ENCODE data around the gene LBH.

DNA sequence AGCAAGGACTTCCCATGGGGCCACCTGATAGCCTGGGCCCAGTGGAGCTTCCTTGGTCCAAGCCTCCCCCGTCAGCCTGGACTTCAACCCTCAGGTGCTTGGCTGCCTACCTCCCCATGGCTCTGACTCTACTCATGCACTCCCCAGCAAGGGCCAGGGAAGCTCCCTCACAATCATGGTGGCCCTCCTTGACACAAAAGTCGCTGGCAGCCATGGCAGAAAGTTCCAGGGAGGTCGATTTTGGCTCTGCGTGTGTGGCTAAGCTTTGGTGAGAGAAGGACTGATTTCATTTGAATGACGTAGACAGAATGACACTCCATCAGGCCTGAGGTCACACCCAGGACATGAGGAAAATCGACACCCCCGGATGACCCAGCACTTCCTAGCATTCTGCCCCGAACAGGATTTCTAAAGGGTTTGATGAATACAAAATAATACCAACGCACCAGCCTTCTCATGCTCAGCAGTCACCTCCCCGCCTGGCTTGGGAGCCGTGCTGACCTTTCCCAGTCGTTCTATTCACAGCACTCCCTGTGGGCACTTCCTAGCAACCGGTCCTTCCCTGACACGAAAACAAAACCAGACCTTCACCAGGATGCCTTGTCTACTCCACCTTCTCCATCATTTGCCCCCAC lies 52.7 kb downstream of the LBH start:
- TF ChIP-seq, protein P1, sequence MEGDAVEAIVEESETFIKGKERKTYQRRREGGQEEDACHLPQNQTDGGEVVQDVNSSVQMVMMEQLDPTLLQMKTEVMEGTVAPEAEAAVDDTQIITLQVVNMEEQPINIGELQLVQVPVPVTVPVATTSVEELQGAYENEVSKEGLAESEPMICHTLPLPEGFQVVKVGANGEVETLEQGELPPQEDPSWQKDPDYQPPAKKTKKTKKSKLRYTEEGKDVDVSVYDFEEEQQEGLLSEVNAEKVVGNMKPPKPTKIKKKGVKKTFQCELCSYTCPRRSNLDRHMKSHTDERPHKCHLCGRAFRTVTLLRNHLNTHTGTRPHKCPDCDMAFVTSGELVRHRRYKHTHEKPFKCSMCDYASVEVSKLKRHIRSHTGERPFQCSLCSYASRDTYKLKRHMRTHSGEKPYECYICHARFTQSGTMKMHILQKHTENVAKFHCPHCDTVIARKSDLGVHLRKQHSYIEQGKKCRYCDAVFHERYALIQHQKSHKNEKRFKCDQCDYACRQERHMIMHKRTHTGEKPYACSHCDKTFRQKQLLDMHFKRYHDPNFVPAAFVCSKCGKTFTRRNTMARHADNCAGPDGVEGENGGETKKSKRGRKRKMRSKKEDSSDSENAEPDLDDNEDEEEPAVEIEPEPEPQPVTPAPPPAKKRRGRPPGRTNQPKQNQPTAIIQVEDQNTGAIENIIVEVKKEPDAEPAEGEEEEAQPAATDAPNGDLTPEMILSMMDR (IDR thresholded peaks at IDR 0.05; ENCODE audit: low read depth, low read length), result no peak
- no peak for TF ChIP-seq POLR2A (IDR thresholded peaks at IDR 0.05; ENCODE audit: extremely low read depth, insufficient read length)
